ENCODE data around the gene VN1R2. TPM values are rescaled to one million over a fixed set of nuclear protein-coding genes. Genes with fewer than 3 reads are reported as not detected.
"Not testable (repeated sequence)": the region's sequence is repeated elsewhere in the genome, so short reads cannot be mapped to it uniquely, and the experiment has no call there.

VN1R2 gene
- total RNA-seq, 1 donor from 2014 or later: not detected

DNA sequence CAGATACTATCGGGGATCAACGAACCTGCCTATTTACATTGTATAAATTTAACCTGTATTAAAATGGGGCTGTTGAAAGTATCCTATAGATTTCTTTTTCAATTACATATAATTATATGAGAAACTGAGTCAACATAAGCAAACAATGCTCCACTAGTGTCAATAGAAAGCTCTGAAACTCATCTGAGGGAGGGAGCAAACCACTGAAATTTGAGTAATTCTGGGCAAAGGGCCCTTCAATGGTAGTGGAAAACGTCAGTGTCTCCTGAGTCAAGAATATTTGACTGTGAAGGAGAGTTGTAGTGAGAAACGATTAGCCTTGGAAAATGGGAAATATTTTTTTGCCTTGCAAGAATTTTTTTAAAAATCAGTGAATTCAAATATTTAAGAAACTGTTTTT lies 27.0 kb downstream of the VN1R2 start:
- no peaks in the 10 kb centered on the region for H3K9me3 Mint-ChIP-seq
- TF ChIP-seq, protein P1, sequence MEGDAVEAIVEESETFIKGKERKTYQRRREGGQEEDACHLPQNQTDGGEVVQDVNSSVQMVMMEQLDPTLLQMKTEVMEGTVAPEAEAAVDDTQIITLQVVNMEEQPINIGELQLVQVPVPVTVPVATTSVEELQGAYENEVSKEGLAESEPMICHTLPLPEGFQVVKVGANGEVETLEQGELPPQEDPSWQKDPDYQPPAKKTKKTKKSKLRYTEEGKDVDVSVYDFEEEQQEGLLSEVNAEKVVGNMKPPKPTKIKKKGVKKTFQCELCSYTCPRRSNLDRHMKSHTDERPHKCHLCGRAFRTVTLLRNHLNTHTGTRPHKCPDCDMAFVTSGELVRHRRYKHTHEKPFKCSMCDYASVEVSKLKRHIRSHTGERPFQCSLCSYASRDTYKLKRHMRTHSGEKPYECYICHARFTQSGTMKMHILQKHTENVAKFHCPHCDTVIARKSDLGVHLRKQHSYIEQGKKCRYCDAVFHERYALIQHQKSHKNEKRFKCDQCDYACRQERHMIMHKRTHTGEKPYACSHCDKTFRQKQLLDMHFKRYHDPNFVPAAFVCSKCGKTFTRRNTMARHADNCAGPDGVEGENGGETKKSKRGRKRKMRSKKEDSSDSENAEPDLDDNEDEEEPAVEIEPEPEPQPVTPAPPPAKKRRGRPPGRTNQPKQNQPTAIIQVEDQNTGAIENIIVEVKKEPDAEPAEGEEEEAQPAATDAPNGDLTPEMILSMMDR (conservative IDR thresholded peaks at IDR 0.05): no peak
- no peaks in the 10 kb centered on the region for H3K4me1 Mint-ChIP-seq (ENCODE audit: unreplicated experiment)
- DNase-seq (ENCODE audit: extremely low spot score, unreplicated experiment): no peak
- H3K27me3 Mint-ChIP-seq: peaks cover 3% of the 10 kb centered on the region
- no peak overlapping the region for H3K27ac Mint-ChIP-seq
- no peak overlapping the region for H3K4me3 Mint-ChIP-seq
- no peaks in the 10 kb centered on the region for H3K36me3 Mint-ChIP-seq

DNA sequence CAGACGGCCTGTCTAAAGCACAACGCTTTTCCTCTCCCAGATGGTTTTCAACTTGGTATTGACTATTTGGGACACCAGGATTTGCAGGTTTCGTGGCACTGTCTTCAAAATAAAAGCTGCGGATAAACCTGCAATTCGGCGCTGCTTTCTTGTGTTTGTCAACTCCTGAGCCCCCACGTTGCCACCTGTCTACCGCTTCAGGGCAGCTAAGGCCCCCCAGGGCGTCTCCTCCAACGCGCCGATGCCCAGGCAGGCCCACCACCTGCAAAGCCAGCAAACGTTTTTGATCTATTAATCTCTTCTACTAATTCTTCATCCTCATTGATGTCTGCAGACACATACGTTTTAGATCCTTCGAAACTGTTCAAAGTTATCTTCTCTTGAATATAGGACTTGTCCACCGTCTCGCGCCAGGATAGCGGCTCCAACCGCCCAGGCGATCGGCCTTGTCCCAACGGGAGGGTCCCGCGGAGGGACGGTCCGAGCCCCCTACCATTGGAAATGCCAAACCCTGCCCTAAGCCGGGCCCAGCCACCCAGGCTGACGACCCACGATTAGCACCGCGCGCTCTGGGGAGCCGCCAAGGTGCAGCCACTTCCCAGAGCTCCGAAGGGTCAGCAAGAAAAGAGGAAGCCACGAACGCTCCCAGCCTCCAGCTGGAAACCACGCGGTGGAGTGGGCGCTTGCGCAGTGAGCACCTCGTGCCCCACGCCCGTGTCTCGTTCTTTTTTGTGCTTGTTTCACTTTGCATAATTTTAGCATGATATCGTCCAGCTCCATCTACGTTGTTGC lies 32.9 kb downstream of the VN1R2 start:
- no peak overlapping the region for H3K4me3 Mint-ChIP-seq
- peaks cover under 1% of the 10 kb centered on the region for H3K27me3 Mint-ChIP-seq
- no peaks in the 10 kb centered on the region for H3K36me3 Mint-ChIP-seq
- peaks cover 6% of the 10 kb centered on the region for H3K9me3 Mint-ChIP-seq
- TF ChIP-seq, protein P1 (conservative IDR thresholded peaks at IDR 0.05): no peak
- no peak overlapping the region for H3K27ac Mint-ChIP-seq
- DNase-seq (ENCODE audit: extremely low spot score, unreplicated experiment): no peak
- H3K4me1 Mint-ChIP-seq (ENCODE audit: unreplicated experiment): no peaks in the 10 kb centered on the region

DNA sequence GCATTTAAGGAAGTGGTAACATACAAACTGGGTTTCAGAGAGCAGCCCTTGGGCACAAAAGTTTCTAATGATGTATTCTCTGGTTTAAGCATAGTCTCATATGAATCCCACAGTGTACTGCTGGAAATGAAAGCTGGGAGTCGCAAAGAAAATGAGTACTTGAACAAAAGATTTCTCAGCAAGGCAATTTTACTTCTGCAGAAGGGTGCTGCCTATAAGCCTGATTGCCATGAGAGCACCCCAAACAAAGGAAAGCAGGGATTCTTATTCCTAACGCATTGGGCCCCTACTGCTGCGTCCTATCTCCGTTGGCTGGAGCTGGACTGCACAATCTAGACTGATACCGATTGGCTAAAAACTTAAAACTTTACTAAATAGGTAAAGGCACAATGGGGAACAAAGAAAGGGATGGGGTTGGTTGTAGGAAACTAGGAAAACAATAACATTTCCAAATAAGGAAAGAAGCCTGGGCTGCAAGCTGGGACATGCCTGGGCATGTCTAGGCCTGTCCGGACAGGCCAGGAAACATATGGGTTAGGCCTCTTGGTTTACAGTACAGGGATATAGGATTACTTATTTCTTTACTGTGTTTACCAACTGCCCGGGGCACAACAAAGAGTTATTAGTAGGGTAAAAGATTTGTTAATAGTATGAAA lies 36.8 kb downstream of the VN1R2 start:
- TF ChIP-seq, protein P1 (conservative IDR thresholded peaks at IDR 0.05): no peak
- no peaks in the 10 kb centered on the region for H3K4me1 Mint-ChIP-seq (ENCODE audit: unreplicated experiment)
- no peak for DNase-seq (ENCODE audit: extremely low spot score, unreplicated experiment)
- no peaks in the 10 kb centered on the region for H3K36me3 Mint-ChIP-seq
- no peaks in the 10 kb centered on the region for H3K27me3 Mint-ChIP-seq
- H3K9me3 Mint-ChIP-seq: peaks cover 6% of the 10 kb centered on the region
- H3K4me3 Mint-ChIP-seq: no peak overlapping the region
- peak overlapping the region; percentile 63 for H3K27ac Mint-ChIP-seq

DNA sequence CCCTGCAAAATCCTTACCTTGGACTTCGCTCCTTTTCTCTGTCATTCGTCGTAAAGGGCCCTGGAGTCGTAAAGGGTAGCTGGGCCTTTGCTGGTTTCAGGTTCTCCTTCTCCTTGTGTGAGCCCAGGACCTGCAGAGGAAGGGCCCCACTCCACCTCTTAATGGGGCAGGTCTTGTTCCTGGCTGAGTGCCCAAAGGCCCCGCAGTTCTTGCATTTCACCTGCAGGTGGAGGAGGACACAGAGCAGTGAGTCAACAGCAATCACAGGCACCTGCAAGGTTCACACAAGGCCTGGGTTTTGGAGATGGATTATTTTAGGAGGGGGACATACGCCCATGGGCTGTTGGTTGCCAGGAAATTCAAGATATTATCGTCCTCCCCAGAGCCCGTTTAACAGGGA lies 43.2 kb downstream of the VN1R2 start:
- DNase-seq (ENCODE audit: extremely low spot score, unreplicated experiment); H3K9me3 Mint-ChIP-seq; H3K4me1 Mint-ChIP-seq (ENCODE audit: unreplicated experiment); H3K27ac Mint-ChIP-seq; H3K36me3 Mint-ChIP-seq; H3K4me3 Mint-ChIP-seq: not testable (repeated sequence)
- peaks cover 15% of the 10 kb centered on the region for H3K27me3 Mint-ChIP-seq

DNA sequence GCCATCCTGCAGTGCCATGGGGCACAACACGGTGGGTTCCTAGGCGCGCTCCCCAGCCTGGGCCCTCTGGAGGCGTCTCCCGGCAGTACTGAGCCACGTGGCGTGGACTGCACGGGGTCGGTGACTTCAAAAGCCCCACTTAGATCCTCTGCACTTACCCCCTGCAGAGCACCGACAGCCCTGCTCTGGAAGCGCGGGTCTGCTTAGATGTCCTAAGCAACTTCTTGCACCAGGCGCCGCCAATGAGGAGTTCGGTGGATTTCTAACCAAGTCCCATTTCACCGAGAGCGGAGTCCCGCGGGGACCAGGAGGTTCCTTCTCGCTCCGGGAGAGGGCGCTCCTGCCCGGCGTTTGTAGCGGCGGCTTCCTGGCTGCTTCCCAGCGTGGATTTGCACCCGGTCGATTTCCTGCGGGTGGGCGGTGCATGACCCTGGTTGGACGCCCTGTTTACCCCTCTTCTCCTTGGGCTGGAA lies 50.3 kb downstream of the VN1R2 start:
- Mint-ChIP-seq H3K27me3 (peaks cover 67% of the 10 kb centered on the region), H3K9me3 (no peaks in the 10 kb centered on the region), H3K4me1 (ENCODE audit: unreplicated experiment) (no peaks in the 10 kb centered on the region), H3K4me3 (peak overlapping the region; percentile 73), H3K27ac (no peak overlapping the region), H3K36me3 (no peaks in the 10 kb centered on the region)
- TF ChIP-seq, protein P1 (conservative IDR thresholded peaks at IDR 0.05): peak; percentile 75
- DNase-seq (ENCODE audit: extremely low spot score, unreplicated experiment): peak; percentile 79

Other genes starting within 250 kb of the VN1R2 start
- 0.17 and 0.50 TPM in 2 replicates for gene ERVV-1, start 244.4 kb upstream of the VN1R2 start, total RNA-seq (ENCODE audit: low replicate concordance)
- gene ERVV-2, start 213.6 kb upstream of the VN1R2 start, total RNA-seq (ENCODE audit: low replicate concordance): 0.53 and 2.2 TPM in 2 replicates
- gene ZNF160, start 154.9 kb upstream of the VN1R2 start, total RNA-seq (ENCODE audit: low replicate concordance): 30.7 and 35.9 TPM in 2 replicates
- gene ZNF415, start 125.4 kb upstream of the VN1R2 start, total RNA-seq (ENCODE audit: low replicate concordance): 15.5 and 15.6 TPM in 2 replicates
- 14.6 and 15.8 TPM in 2 replicates for gene ZNF347, start 99.2 kb upstream of the VN1R2 start, total RNA-seq (ENCODE audit: low replicate concordance)
- 5.0 and 7.2 TPM in 2 replicates for gene ZNF665, start 64.9 kb upstream of the VN1R2 start, total RNA-seq (ENCODE audit: low replicate concordance)
- gene ZNF677, start 3.4 kb upstream of the VN1R2 start, total RNA-seq (ENCODE audit: low replicate concordance): 47.1 and 47.9 TPM in 2 replicates
- gene VN1R4, start 9.4 kb downstream of the VN1R2 start, total RNA-seq (ENCODE audit: low replicate concordance): not detected in 2 replicates
- 9.3 and 12.0 TPM in 2 replicates for gene ZNF845, start 75.5 kb downstream of the VN1R2 start, total RNA-seq (ENCODE audit: low replicate concordance)
- gene ZNF525, start 107.4 kb downstream of the VN1R2 start, total RNA-seq (ENCODE audit: low replicate concordance): 19.7 and 31.3 TPM in 2 replicates
- 14.5 and 20.0 TPM in 2 replicates for gene ZNF765, start 136.9 kb downstream of the VN1R2 start, total RNA-seq (ENCODE audit: low replicate concordance)
- 15.3 and 18.0 TPM in 2 replicates for gene ZNF761, start 173.7 kb downstream of the VN1R2 start, total RNA-seq (ENCODE audit: low replicate concordance)
- 7.6 and 10.6 TPM in 2 replicates for gene ZNF813, start 209.4 kb downstream of the VN1R2 start, total RNA-seq (ENCODE audit: low replicate concordance)

Data from type B pancreatic cell (in vitro differentiated cells).